HG03159 (cell line): Measurements from ENCODE around the gene RPL6.
"Not testable (repeated sequence)": the region's sequence is repeated elsewhere in the genome, so short reads cannot be mapped to it uniquely, and the experiment has no call there.

Source experiments
- ATAC-seq: cut with Tn5 transposase; IDR thresholded peaks from one replicate; pipeline ENCODE4 v1.9.1; 2021; ENCODE audit warnings: mild to moderate bottlenecking, moderate library complexity; ENCODE audit not compliant: unreplicated experiment

The RPL6 gene

DNA sequence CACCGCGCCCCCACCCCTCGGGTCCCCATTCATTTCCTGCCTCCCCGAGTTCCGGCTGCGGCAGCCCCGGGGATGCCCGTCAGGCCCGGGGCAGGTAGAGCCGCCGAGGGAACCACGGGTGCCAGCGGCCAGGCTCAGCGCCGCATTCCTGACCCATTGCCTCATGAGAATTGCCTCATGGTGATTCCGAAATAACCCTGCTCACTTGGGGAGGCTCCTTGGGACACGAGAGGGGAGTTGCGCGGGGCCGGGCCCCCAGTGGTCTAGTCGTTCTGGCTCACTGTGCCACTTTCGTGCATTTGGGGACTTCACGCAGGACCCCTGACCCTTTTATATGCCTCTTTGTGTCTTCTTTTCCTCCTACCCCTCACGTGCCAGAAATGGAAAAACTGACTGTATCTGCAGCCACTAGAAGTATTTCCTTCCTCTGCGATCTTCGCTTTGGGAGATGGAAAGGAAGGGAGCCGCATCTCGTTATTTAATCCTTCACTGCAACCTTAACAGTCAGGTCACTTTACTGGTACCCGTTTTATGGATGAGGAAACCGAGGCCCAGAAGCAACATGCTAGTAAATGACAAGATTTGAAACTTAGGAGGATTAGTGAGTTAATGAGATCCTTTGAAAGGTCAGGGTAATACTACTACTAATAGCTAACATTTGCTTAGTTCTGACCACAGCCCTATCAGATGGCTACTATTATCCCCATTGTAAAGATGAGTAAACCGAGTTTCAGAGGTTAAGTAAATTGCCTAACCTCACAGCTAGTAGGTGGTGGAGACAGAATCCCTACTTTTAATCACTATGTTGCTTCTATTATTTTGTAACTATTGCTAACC is 10.1 kb upstream of the RPL6 start:
- ATAC-seq, result peak; percentile 47

GRCh38 chr12:112418608-112419296 is 9.3 kb upstream of the RPL6 start, which contains the start of gene PTPN11:
TSS of gene PTPN11 (plus strand) at chr12:112418947. CDS start at chr12:112419112, 165 bp downstream.
- peak; percentile 71 for ATAC-seq

DNA sequence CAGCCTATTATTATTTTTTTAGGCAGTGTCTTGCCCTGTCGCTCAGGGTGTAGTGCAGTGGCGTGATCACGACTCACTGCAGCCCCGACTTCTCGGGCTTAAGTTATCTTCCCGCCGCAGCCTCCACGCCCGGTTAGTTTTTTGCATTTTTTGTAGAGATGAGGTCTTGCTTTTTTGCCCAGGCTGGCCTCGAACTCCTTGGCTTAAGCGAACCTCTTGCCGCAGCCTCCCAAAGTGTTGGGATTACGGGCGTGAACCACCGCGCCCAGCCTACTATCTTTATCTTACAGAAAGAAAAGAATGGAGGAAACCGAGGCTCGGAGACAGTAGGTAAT is 8.8 kb upstream of the RPL6 start:
- ATAC-seq, result peak; percentile 6

DNA sequence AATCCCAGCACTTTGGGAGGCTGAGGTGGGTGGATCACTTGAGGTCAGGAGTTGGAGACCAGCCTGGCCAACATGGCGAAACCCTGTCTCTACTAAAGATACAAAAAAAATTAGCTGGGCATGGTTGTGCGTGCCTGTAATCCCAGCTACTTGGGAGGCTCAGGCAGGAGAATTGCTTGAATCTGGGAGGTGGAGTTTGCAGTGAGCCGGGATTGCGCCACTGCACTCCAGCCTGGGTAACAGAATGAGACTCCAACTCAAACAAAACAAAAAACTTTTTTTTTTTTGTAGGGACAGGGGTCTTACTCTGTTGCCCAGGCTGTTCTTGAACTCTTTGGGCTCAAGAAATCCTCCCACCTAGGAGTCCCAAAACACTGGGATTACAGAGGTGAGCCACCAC is 6.1 kb upstream of the RPL6 start:
- ATAC-seq, result not testable (repeated sequence)

- ATAC-seq, result no peak
These were observed 4.6 kb upstream of the RPL6 start for GRCh38 chr12:112413855-112414625.

DNA sequence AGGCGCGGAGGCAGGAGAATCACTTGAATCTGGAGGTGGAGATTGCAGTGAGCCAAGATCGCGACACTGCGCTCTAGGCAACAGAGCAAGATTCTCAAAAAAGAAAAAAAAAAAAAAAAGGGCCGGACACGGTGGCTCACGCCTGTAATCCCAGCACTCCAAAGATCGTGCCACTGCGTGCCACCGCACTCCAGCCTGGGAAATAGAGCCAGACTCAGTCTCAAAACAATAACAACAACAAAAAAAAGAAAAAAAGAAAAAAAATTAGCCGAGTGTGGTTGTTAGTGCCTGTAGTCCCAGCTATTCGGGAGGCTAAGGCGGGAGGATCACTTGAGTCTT is 470 bp upstream of the RPL6 start:
- ATAC-seq, result no peak

DNA sequence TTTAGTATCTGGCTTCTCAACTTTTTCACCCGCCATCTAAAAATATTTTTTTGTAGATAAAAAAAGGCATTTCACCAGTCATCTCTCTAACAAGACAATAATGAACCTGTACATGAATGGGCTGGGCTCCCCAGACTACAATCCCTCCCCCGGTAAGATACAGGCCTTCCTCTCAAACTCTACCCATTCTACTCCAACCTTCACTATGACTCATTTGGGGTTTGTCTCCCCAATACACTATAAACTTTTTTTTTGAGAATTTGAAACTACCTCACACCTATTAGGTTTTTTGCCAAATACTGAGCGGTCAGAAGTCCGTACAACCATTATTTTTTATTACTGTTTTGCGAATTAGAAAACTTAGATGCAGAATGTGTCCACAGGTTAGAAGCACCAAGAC is 784 bp downstream of the RPL6 start:
- no peak for ATAC-seq

DNA sequence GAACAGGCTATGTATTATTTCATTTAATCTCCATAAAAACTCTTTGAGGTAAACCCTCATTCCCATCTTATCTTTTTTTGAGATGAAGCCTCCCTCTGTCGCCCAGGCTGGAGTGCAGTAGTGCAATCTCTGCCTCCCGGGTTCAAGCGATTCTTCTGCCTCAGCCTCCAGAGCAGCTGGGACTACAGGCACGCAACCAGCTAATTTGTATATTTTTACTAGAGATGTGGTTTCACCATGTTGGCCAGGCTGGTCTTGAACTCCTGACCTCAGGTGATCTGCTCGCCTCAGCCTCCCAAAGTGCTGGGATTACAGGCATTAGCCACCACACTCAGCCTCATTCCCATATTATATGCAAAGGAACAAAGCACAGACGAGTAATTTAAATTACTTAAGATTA is 1.7 kb downstream of the RPL6 start:
- not testable (repeated sequence) for ATAC-seq

GRCh38 chr12:112406519-112407488 is 2.6 kb downstream of the RPL6 start:
- no peak for ATAC-seq

DNA sequence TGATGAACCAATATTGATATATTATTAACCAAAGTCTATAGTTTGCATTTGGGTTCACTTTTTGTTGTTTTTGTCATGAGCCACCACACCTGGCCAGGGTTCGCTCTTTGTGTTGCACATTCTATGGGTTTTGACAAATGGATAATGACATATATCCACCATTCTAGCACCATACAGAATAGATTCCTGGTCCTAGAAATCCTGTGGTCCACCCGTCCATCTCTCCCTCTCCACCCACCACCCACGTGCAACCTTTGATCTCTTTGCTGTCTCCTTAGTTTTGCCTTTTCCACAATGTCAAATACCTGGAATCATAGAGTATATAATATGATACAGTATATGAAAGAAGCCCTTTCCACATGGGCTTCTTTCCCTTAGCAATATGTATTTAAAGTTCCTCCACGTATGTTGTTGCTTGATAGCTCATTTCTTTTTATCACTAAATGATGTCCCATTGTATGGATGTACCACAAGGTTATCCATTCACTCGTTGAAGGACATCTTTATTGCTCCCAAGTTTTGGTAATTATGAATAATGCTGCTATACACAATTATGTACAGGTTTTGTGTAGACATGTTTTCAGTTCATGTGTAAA is 7.4 kb downstream of the RPL6 start:
- ATAC-seq, result no peak

DNA sequence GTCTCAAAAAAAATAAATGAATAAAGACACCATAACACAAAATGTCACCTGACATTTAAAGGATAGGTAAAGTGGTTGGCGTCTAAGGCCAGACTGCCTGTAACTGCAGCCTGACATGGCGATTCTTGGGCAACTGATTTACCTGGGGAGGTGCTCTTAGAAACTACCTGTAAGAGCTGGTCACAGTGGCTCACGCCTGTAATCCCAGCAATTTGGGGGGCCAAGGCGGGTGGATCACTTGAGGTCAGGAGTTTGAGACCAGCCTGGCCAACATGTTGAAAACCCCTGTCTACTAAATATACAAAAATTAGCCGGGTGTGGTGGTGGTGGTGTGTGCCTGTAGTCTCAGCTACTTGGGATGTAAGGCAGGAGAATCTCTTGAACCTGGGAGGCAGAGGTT is 8.4 kb downstream of the RPL6 start:
- ATAC-seq, result no peak

GRCh38 chr12:112393328-112393727 is 16.1 kb downstream of the RPL6 start:
- no peak for ATAC-seq

GRCh38 chr12:112389922-112390654 is 19.3 kb downstream of the RPL6 start:
- not testable (repeated sequence) for ATAC-seq

- ATAC-seq, result no peak
These were observed 20.2 kb downstream of the RPL6 start for GRCh38 chr12:112389228-112389627.

GRCh38 chr12:112386726-112387125 is 22.7 kb downstream of the RPL6 start:
- no peak for ATAC-seq

GRCh38 chr12:112382866-112383265 is 26.5 kb downstream of the RPL6 start:
- ATAC-seq, result no peak

GRCh38 chr12:112381883-112382796 is 27.3 kb downstream of the RPL6 start, which contains the start of gene HECTD4:
TSS of gene HECTD4 (minus strand) at chr12:112382431. CDS start at chr12:112382128, 303 bp downstream.
- ATAC-seq, result peak; percentile 90

DNA sequence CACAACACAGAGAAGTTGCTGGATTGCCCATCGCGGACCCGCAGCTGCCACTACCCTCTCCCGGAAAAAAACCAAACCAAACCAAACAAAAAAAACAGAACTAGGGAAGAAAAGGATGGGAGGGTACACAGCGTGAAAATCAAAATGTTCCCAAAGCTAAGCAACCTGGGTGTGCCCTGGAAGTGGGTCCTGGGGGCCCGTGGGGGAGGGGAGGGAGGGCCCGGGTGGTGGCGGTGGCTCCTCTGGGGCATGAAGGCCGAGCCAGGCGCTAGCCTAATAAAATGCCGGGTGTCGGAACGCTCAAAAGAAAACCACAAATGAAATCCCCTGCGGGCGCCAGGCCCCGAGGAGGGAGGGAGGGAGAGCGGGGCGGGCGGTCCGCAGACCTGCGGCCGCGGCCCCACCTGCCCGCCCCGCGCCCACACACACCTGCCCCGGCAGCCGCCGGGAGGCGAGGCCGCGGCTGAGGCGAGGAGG is 28.0 kb downstream of the RPL6 start:
- peak; percentile 48 for ATAC-seq
